ENCODE measurements around the gene TMEM184A. TPM values are rescaled to one million over a fixed set of nuclear protein-coding genes. Genes with fewer than 3 reads are reported as not detected.

The TMEM184A gene
- total RNA-seq, 1 donor from 2014 or later = under 0.01 TPM

- DNase-seq (ENCODE audit: low read depth in 2 of 2) = no peak
Observed at GRCh38 chr7:1505731-1506550, 50.1 kb downstream of the TMEM184A start.

- peak; percentile 71 to 92 for DNase-seq (ENCODE audit: low read depth in 2 of 2)
Observed at GRCh38 chr7:1503816-1504775, 51.9 kb downstream of the TMEM184A start, which contains the start of gene INTS1. INTS1 (minus strand) TSS chr7:1504389; CDS start chr7:1503960, 429 bp downstream.

- no peak for DNase-seq (ENCODE audit: low read depth in 2 of 2)
Observed at GRCh38 chr7:1503390-1503789, 52.6 kb downstream of the TMEM184A start.

GRCh38 chr7:1502845-1503244 is 53.2 kb downstream of the TMEM184A start:
- no peak for DNase-seq (ENCODE audit: low read depth in 2 of 2)

- no peak for DNase-seq (ENCODE audit: low read depth in 2 of 2)
Observed at GRCh38 chr7:1501487-1502270, 54.3 kb downstream of the TMEM184A start.

- DNase-seq (ENCODE audit: low read depth in 2 of 2) = no peak
Observed at GRCh38 chr7:1500064-1500807, 55.8 kb downstream of the TMEM184A start.

GRCh38 chr7:1499367-1500029 is 56.5 kb downstream of the TMEM184A start:
- DNase-seq (ENCODE audit: low read depth in 2 of 2) = no peak

- DNase-seq (ENCODE audit: low read depth in 2 of 2) = no peak
Observed at GRCh38 chr7:1498370-1499305, 57.4 kb downstream of the TMEM184A start.

GRCh38 chr7:1497293-1497927 is 58.6 kb downstream of the TMEM184A start:
- no peak for DNase-seq (ENCODE audit: low read depth in 2 of 2)

GRCh38 chr7:1496531-1497292 is 59.3 kb downstream of the TMEM184A start:
- no peak for DNase-seq (ENCODE audit: low read depth in 2 of 2)

- DNase-seq (ENCODE audit: low read depth in 2 of 2) = no peak
Observed at GRCh38 chr7:1495564-1496242, 60.3 kb downstream of the TMEM184A start.

GRCh38 chr7:1494866-1495563 is 61.0 kb downstream of the TMEM184A start:
- no peak for DNase-seq (ENCODE audit: low read depth in 2 of 2)

GRCh38 chr7:1494447-1494846 is 61.6 kb downstream of the TMEM184A start:
- no peak for DNase-seq (ENCODE audit: low read depth in 2 of 2)

GRCh38 chr7:1493571-1493970 is 62.4 kb downstream of the TMEM184A start:
- DNase-seq (ENCODE audit: low read depth in 2 of 2) = no peak

GRCh38 chr7:1493129-1493528 is 62.9 kb downstream of the TMEM184A start:
- DNase-seq (ENCODE audit: low read depth in 2 of 2) = no peak

- no peak for DNase-seq (ENCODE audit: low read depth in 2 of 2)
Observed at GRCh38 chr7:1492640-1493039, 63.4 kb downstream of the TMEM184A start.

All from dermis microvascular lymphatic vessel endothelial cell (primary cell).